GM21360 (cell line): ENCODE measurements around the gene DSCAML1.
A peak's percentile ranks its signal among the peaks of the same experiment; 100 is the strongest.
"Not testable (repeated sequence)": the region's sequence is repeated elsewhere in the genome, so short reads cannot be mapped to it uniquely, and the experiment has no call there.

Source experiments
- ATAC-seq: cut with Tn5 transposase; IDR thresholded peaks from one replicate; pipeline ENCODE4 v1.9.1; 2021; ENCODE audit warnings: mild to moderate bottlenecking, moderate library complexity; ENCODE audit not compliant: unreplicated experiment

Gene DSCAML1

DNA sequence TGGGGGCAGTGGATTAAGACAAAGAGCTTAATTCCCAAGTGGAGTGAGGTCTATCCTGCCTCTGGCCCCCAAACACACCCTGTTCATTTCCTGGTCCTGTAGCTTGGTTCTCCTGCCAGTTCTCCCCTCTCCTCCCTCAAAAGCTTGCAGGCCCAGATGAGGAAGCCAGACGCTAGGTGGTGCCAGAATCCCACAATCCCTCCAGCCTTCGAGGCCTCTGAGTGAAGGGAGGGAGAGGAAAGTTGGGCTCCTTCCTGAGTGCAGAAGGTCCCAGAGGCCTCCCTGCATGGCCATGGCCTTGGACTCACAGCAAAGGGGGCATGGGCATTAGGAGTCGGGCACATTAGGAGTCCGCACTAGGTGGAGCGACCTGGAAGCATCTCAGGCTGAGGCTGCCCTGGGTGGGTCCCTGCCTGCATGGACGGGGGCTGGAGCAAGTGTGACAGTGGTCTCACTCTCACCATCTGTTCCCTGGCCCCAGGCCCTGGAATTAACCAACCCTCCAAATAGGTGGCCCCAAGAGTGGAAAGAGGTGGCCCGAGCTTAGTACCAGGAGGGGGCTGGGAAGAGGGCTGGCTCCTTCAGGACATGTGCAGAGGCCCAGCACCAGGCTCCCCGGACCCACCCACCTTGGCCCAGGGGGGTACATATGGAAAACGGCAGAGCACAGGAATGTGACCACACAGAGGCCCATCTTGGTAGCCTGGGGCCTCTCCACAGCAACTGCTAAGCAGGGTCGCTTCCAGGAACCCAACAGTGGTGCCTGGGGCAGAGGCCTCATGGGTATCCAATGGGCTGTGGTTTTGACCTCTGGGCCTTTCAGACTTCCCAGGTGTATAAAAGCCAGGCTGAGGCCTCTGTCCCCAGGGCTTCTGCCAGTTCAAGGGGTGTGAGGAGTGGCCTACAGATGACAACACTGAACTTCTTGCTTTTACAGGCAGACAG is 22.4 kb upstream of the DSCAML1 start:
- no peak for ATAC-seq

- no peak for ATAC-seq
Measured at GRCh38 chr11:117818041-117818873, 21.2 kb upstream of the DSCAML1 start.

DNA sequence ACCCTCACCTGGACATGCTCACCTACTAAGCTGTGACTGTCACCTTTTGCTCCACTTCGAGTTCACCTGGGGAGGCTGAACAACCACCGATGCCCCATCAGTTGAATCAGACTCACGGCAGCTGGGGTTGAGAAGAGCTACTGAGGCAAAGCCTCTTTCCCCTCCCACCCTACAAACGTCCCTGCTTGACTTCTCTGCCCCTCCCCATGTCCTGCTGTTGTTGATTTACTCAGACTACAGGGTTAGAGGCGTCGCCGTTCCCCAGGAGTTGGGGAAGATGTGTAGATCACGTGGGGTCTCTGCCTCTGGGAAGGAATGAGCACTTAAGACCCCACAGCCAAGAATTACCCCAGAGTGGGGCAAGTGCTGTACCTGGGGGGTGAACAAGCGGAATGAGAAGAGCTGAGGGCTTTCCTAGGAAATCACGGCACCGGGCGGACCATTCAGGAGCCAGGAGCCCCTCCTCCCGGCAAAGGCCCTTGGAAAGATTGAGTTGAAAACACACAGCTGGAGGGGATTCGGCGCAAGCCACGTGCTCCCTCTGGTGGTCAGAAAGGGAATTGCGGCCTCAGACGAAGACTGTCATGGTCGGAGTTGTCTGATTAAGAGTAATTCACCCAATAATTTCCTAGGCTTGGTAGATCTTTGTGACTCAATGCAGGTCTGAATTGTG is 20.5 kb upstream of the DSCAML1 start:
- no peak for ATAC-seq

DNA sequence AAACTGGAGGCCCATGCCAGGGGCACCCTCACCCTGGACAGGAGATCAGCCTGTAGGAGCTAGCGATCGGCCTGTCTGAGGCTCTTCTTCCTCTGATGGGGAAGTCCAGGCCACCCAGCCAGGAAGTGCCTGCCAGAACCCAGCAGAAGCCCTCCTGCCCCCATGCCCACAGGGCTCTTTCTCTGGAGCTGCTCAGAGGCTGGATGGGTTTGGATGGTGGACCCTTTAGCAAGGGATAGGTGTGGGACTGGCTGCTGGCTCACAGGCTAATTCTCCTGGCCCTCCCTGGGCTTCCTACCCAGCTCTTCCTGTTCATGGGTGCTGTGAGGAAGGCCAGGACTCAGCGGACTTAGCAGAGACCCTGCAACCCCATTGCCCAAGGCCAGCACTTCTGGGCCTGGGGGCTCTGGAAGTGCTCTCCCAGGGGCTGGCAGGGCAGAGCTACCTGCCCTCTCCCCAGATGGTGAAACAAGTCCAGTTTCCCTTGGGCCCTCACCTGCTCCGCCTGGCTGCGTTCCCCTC is 19.9 kb upstream of the DSCAML1 start:
- no peak for ATAC-seq

GRCh38 chr11:117816151-117816741 is 19.2 kb upstream of the DSCAML1 start:
- ATAC-seq: no peak

GRCh38 chr11:117815262-117815803 is 18.3 kb upstream of the DSCAML1 start:
- ATAC-seq: peak; percentile 52

DNA sequence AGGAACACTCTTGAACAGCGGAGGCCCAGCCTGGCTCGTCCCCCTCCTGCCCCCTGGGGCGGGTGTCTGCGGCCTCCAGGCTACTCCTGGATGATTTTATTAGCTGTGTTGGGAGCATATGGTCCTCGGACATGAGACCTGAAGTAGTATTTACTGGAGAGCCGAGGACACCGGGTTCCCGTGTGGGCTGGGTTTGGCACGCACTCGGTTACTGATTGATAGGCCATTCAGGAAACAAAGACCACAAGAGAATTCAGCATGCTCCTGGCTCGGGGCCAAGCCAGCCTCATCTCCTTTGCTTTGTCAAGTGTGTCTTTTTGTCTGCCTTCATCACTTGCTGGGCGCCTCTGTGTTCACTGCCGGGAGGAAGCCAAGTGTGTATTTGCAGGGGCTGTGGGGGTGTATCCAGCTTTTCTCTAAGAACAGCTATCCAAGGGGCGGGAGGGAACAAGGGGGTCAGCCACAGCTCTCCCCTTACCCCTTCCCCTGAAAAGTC is 17.8 kb upstream of the DSCAML1 start:
- peak; percentile 28 for ATAC-seq

DNA sequence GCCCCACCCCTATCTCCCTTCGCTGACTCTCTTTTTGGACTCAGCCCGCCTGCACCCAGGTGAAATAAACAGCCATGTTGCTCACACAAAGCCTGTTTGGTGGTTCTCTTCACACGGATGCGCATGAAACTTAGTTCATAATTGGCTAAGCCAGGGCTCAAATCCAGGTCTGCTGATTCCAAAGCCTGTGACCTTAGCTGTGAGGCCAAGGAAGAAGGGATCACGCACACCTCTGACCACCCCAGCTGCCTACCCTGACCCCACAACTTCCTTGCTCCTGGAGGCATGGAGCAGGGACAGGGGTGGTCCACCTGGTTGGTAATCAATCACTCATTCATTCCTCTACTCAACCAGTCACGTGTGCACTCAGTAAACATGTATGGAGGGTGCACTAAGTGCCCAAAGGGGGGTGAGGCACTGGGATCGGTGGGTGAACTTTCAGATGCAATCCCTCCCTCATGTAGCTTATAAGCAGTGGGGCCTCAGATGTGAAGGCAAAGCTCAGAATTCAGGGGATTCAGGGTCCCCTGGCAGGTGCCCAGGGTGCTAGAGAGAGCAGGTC is 17.3 kb upstream of the DSCAML1 start:
- no peak for ATAC-seq

DNA sequence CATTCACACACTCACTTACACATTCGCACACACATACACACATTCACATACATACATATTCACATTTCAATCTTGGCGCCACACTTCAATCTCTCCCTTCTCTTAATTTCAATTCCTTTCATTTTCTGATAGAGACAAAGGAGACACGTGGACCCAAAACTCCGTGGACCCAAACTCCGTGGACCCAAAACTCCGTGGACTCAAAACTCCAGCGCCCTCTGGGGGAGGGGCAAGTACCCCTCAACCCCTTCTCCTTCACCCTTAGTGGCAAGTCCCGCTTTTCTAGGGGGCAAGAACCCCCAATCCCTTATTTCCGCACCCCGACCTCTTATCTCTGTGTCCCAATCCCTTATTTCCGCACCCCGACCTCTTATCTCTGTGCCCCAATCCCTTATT is 13.0 kb upstream of the DSCAML1 start:
- ATAC-seq: not testable (repeated sequence)

DNA sequence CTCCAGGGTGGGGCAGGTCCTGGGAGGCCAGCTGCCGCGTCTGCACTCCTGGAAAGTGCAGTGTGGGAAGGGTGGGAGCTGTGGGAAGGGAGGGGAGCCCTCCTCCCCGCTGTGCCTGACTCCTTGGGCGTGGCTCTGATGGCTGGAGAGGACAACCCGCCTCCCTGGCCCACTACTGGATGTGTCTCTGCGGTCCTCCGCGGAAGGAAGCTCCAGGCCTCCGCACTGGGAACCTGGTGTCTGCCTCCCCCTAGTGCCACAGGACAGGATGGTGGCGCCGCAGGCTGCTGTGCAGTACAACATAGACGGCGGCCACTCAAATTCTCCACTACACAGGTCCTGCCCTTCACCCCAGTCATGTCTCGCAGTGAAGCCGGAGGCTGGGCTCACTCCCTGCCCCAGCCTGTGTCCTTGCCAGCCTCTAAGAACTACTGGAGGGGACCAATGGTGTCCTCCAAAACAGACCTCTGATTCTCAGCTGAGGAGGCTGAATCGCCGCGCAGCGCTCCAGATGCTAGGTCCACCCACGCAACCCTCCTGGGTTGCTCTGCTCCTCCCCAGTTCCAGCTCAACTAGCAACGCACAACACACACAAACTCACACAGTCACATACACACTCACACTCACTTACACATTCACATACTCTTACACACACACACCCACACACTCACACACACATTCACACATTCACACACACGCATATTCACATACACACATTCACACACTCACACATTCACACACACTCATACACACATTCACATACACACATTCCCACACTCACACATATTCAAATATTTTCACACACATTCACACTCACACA is 12.4 kb upstream of the DSCAML1 start:
- no peak for ATAC-seq

DNA sequence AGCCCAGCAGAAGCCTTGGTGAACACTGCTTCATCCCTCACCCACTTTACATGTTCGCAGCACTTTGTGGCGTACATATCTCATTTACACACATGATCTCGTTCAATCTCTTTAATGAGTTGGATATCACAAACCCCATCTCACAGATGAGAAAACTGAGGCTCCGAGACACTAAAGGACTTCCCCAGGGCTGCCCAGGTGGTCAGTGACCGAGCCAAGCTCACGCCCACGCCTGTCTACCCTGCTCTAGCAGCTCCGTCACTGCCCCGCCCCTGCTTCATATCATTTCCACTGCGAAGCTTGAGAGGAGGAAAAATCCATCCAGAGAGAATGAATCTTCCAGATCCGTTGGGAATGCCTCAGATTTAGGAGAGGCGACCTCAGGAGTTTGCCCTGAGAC is 11.8 kb upstream of the DSCAML1 start:
- no peak for ATAC-seq

DNA sequence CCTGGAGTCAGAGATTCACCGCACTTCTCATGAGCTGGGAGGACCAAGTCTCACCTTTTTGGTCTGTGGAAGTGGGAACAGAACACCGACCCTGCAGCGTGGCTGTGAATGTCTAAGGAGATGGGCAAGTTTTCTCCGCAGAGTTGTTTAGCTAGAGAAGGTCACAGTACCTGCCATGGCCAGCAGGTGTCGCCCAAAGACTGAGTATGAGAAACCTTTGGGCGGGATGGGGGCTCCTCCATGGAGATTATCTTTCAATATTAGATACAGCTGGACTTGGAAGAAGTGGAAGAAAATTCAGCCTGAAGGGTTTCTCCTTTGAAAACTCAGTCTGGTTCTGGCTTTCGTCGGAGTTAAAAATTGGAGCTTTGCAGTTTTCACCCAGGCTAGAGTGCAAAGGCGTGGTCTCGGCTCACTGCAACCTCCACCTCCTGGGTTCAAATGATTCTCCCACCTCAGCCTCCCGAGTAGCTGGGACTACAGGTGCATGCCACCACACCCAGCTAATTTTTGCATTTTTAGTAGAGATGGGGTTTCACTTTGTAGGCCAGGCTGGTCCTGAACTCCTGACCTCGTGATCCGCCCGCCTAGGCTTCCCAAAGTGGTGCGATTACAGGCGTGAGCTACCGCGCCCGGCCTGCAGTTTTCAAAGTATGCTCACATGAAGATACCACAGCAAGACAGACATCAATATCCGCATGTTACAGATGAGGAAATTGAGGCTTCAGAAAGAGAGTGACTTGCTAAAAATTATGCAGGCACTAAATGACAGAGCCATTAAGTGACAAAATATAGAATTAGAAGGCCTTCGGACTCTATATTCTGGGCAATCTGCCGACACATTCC is 10.7 kb upstream of the DSCAML1 start:
- no peak for ATAC-seq

GRCh38 chr11:117806846-117807245 is 9.8 kb upstream of the DSCAML1 start:
- no peak for ATAC-seq

GRCh38 chr11:117805045-117805444 is 8.0 kb upstream of the DSCAML1 start:
- no peak for ATAC-seq

- no peak for ATAC-seq
Measured at GRCh38 chr11:117803896-117804295, 6.9 kb upstream of the DSCAML1 start.

DNA sequence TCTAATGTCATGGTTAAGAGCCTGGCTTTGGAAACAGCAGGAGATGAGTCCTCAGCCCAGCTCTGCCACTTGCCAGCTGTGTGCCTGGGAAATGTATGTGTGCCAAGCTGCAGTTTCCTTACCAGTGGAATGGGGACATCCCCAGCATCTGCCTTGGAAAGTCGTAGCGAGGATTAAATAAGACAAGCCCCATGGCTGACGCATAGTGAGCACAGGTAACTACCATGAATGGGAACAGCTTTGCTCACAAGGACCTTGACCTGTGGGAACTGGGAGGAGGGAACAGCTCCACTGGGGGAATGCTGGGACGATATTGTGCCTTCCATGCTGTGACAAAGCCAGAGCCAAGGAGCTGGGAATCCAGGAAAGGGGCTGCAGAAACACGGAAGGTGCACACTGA is 2.6 kb upstream of the DSCAML1 start:
- no peak for ATAC-seq

GRCh38 chr11:117796456-117796871 is 552 bp downstream of the DSCAML1 start:
- no peak for ATAC-seq
